ENCODE measurements around the gene PTGIS.

GRCh38 chr20:49496043-49496442 lies 71.9 kb downstream of the PTGIS start:
- TF ChIP-seq CTCF (conservative IDR thresholded peaks at IDR 0.05) (no peak), EZH2 (IDR thresholded peaks at IDR 0.05; ENCODE audit: low read depth) (no peak)

Measured in PC-9 (cell line).